MM.1S (cell line): Measurements from ENCODE around the gene MFSD6.

Source experiments
- DNase-seq: peaks from one replicate; pipeline ENCODE4 v3.0.0-alpha.2; 2015
- H2AFZ ChIP-seq: fragments of 300-600 bp; sonication (generic); 2 replicates; pipeline ENCODE4 v1.6.0; 2016; ENCODE audit warnings: antibody characterized with exemption, low read length
- H3F3A ChIP-seq: fragments of 300-600 bp; sonication (generic); 2 replicates; pipeline ENCODE4 v1.6.1; 2016; ENCODE audit warnings: mild to moderate bottlenecking, antibody characterized with exemption, low read length, moderate library complexity, mixed read lengths; ENCODE audit not compliant: insufficient read depth
- H3K27ac ChIP-seq: fragments of 300-600 bp; sonication (generic); 2 replicates; pipeline ENCODE4 v1.5.1; 2016; ENCODE audit warnings: mild to moderate bottlenecking, low read length
- H3K27me3 ChIP-seq: fragments of 300-600 bp; sonication (generic); replicated peaks from 2 replicates; pipeline ENCODE4 v1.6.0; 2016; ENCODE audit warnings: low read length; ENCODE audit not compliant: insufficient read depth
- H3K36me3 ChIP-seq: fragments of 300-600 bp; sonication (generic); replicated peaks from 2 replicates; pipeline ENCODE4 v1.6.1; 2016; ENCODE audit warnings: mild to moderate bottlenecking, low read length, mixed read lengths; ENCODE audit not compliant: insufficient read depth
- H3K4me1 ChIP-seq: fragments of 300-600 bp; sonication (generic); 2 replicates; pipeline ENCODE4 v1.6.1; 2016; ENCODE audit warnings: low read length, mixed read lengths
- H3K4me2 ChIP-seq: fragments of 300-600 bp; sonication (generic); 2 replicates; pipeline ENCODE4 v1.6.0; 2016; ENCODE audit warnings: low read depth, low read length
- H3K4me3 ChIP-seq: fragments of 300-600 bp; sonication (generic); 2 replicates; pipeline ENCODE4 v1.5.1; 2016; ENCODE audit warnings: low read length, mixed read lengths
- H3K79me2 ChIP-seq: fragments of 300-600 bp; sonication (generic); 2 replicates; pipeline ENCODE4 v1.6.1; 2016; ENCODE audit warnings: mixed run types, low read length, mixed read lengths
- H3K9ac ChIP-seq: fragments of 300-600 bp; sonication (generic); 2 replicates; pipeline ENCODE4 v1.6.1; 2016; ENCODE audit warnings: low read length, mixed read lengths
- H3K9me2 ChIP-seq: fragments of 300-600 bp; sonication (generic); replicated peaks from 2 replicates; pipeline ENCODE4 v1.6.1; 2016; ENCODE audit warnings: mild to moderate bottlenecking, low read length, mixed read lengths; ENCODE audit not compliant: insufficient read depth
- H3K9me3 ChIP-seq: fragments of 300-600 bp; sonication (generic); replicated peaks from 2 replicates; pipeline ENCODE4 v1.6.1; 2016; ENCODE audit warnings: mild to moderate bottlenecking, low read length, mixed read lengths; ENCODE audit not compliant: insufficient read depth
- H4K20me1 ChIP-seq: fragments of 300-600 bp; sonication (generic); 2 replicates; pipeline ENCODE4 v1.6.1; 2016; ENCODE audit warnings: mild to moderate bottlenecking, low read length, moderate library complexity, mixed read lengths; ENCODE audit not compliant: insufficient read depth
- CTCF ChIP-seq: fragments of 300-600 bp; sonication (generic); IDR thresholded peaks from 2 replicates; pipeline ENCODE4 v1.5.1; 2016; ENCODE audit warnings: antibody characterized with exemption, low read length, mixed read lengths
- EZH2 ChIP-seq: fragments of 300-600 bp; sonication (generic); optimal IDR thresholded peaks from 2 replicates; pipeline ENCODE3; 2017; ENCODE audit warnings: low read depth, mild to moderate bottlenecking, antibody characterized with exemption, low read length, mixed read lengths
- EZH2phosphoT487 ChIP-seq: fragments of 300-600 bp; sonication (generic); IDR thresholded peaks from 2 replicates; pipeline ENCODE4 v1.6.1; 2018; ENCODE audit warnings: antibody characterized with exemption, low read length

The MFSD6 gene

GRCh38 chr2:190546734-190547133 lies 138.6 kb downstream of the MFSD6 start:
- Histone ChIP-seq H3K4me1 (no peaks in the 10 kb centered on the region), H3K9ac (no peak overlapping the region), H3K9me3 (no peaks in the 10 kb centered on the region), H3K27me3 (no peaks in the 10 kb centered on the region), H3K79me2 (no peaks in the 10 kb centered on the region), H3K4me3 (no peak overlapping the region), H3K36me3 (no peaks in the 10 kb centered on the region), H2AFZ (no peak overlapping the region), H4K20me1 (no peaks in the 10 kb centered on the region), H3K4me2 (no peak overlapping the region), H3F3A (no peaks in the 10 kb centered on the region), H3K27ac (no peak overlapping the region), H3K9me2 (no peaks in the 10 kb centered on the region)
- TF ChIP-seq EZH2 (no peak), EZH2phosphoT487 (no peak)
- no peak for DNase-seq

GRCh38 chr2:190547886-190548285 lies 139.7 kb downstream of the MFSD6 start:
- Histone ChIP-seq H3K27me3 (no peaks in the 10 kb centered on the region), H4K20me1 (no peaks in the 10 kb centered on the region), H3K4me2 (no peak overlapping the region), H3K9ac (no peak overlapping the region), H3K9me2 (no peaks in the 10 kb centered on the region), H3K27ac (no peak overlapping the region), H3F3A (no peaks in the 10 kb centered on the region), H3K36me3 (no peaks in the 10 kb centered on the region), H2AFZ (no peak overlapping the region), H3K4me3 (no peak overlapping the region), H3K79me2 (no peaks in the 10 kb centered on the region), H3K9me3 (no peaks in the 10 kb centered on the region), H3K4me1 (no peaks in the 10 kb centered on the region)
- no peak for DNase-seq
- no peak for TF ChIP-seq EZH2phosphoT487
- no peak for TF ChIP-seq EZH2
- TF ChIP-seq CTCF = no peak

- DNase-seq = no peak
- Histone ChIP-seq H3K4me1 (no peaks in the 10 kb centered on the region), H3K9me3 (no peaks in the 10 kb centered on the region), H3F3A (no peaks in the 10 kb centered on the region), H3K4me3 (no peak overlapping the region), H3K36me3 (no peaks in the 10 kb centered on the region), H2AFZ (no peak overlapping the region), H3K4me2 (no peak overlapping the region), H3K9me2 (no peaks in the 10 kb centered on the region), H4K20me1 (no peaks in the 10 kb centered on the region), H3K79me2 (no peaks in the 10 kb centered on the region), H3K9ac (no peak overlapping the region), H3K27ac (no peak overlapping the region), H3K27me3 (no peaks in the 10 kb centered on the region)
- no peak for TF ChIP-seq EZH2phosphoT487
- TF ChIP-seq EZH2 = no peak
- no peak for TF ChIP-seq CTCF
These were observed 142.0 kb downstream of the MFSD6 start for GRCh38 chr2:190550137-190550536.
